SKM-1 treated with dmso at 0.1 percent for 144 hours (cell line): ENCODE results near the gene FXYD3.
"Not testable (repeated sequence)": the region's sequence is repeated elsewhere in the genome, so short reads cannot be mapped to it uniquely, and the experiment has no call there.

Source experiments
- DNase-seq: peaks from one replicate; lab custom pipeline; 2025; ENCODE audit not compliant: unreplicated experiment; lab: John Stamatoyannopoulos, UW

The FXYD3 gene

DNA sequence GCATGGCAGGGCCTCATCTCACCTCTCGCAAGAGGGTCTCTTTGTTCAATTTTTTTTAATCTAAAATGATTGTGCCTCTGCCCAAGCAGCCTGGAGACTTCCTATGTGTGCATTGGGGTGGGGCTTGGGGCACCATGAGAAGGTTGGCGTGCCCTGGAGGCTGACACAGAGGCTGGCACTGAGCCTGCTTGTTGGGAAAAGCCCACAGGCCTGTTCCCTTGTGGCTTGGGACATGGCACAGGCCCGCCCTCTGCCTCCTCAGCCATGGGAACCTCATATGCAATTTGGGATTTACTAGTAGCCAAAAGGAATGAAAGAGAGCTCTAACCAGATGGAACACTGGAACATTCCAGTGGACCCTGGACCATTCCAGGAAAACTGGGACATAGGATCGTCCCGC lies 8.0 kb downstream of the FXYD3 start:
- no peak for DNase-seq

GRCh38 chr19:35124098-35125060 lies 8.8 kb downstream of the FXYD3 start:
- DNase-seq, result peak; percentile 75

DNA sequence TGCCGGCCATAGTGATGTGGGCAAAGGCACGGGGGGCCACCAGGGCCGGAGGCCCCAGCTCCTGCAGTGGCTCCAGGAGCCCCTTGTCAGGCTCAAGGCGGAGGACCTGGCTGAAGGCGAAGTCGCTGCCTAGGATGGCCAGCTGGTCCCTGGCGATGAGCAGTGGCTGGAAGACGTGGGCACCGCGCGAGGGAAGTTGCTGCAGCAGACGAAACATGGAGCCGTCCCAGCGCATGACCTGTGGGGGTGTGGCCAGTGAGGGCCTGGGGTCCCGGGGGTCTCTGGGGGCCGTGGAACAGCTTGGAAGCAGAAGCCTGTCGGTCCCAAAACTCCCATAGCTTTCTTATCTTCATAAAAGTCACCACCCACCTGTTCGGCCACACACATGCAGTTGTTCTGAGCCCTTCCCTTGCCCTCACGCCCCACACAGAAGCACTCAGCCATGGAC lies 9.7 kb downstream of the FXYD3 start:
- no peak for DNase-seq

DNA sequence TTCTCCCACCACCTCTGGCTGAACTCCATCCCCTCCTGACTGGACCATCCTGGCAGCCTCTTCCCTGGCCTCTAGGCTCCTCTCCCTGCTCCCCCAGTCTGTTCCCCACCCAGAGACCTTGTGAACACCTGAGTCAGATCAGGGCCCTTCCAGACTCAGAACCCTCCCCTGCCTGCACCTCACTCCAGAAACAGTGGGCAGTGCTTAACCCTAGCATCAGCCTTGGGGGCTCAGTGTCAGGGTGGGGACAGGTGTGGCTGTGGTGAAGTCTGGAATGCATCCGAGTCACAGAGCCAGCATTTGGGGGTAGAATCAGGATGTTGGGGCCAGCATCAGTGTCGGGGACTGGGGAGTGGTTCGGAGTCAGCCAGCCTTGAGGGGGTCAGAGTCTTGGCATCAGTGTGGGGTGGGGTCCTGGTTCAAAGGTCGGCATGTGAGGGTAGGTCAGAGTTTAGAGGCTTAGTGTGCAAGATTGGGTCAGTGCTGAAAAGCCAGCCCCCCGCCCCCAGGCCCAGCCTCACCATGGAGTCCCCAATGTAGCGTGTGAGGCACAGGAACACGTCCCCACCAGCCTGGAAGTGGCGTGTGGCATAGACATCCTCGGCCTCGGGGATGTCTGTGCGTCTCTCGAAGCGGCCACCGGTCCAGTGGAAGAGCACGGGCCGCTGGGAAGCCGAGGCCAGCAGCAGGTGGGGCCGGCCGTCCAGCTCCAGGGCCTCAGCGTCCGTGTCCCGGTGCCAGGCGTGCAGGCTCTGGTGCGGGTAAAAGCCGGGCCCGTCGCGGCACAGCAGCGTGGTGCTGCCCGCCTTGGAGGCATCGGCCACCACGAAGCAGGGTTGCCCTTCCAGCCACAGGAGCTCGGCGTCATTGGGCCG lies 10.4 kb downstream of the FXYD3 start:
- DNase-seq, result no peak

GRCh38 chr19:35126624-35126959 lies 11.0 kb downstream of the FXYD3 start:
- DNase-seq, result no peak

GRCh38 chr19:35127871-35128270 lies 12.2 kb downstream of the FXYD3 start:
- no peak for DNase-seq

- DNase-seq, result no peak
These were observed 12.9 kb downstream of the FXYD3 start for GRCh38 chr19:35128398-35129057.

DNA sequence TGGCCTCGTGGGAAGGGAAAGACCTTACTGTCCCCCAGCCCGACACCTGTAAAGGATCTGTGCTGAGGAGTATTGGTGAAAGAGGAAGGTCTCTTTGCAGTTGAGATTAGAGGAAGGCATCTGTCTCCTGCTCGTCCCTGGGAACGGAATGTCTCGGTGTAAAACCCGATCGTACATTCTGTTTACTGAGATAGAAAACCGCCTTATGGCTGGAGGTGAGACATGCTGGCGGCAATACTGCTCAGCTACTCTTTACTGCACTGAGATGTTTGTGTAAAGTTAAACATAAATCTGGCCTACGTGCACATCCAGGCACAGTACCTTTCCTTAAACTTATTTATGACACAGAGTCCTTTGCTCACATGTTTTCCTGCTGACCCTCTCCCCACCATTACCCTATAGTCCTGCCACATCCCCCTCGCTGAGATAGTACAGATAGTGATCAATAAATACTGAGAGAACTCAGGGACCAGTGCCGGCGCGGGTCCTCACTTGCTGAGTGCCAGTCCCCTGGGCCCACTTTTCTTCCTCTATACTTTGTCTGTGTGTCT lies 14.2 kb downstream of the FXYD3 start:
- DNase-seq, result not testable (repeated sequence)

DNA sequence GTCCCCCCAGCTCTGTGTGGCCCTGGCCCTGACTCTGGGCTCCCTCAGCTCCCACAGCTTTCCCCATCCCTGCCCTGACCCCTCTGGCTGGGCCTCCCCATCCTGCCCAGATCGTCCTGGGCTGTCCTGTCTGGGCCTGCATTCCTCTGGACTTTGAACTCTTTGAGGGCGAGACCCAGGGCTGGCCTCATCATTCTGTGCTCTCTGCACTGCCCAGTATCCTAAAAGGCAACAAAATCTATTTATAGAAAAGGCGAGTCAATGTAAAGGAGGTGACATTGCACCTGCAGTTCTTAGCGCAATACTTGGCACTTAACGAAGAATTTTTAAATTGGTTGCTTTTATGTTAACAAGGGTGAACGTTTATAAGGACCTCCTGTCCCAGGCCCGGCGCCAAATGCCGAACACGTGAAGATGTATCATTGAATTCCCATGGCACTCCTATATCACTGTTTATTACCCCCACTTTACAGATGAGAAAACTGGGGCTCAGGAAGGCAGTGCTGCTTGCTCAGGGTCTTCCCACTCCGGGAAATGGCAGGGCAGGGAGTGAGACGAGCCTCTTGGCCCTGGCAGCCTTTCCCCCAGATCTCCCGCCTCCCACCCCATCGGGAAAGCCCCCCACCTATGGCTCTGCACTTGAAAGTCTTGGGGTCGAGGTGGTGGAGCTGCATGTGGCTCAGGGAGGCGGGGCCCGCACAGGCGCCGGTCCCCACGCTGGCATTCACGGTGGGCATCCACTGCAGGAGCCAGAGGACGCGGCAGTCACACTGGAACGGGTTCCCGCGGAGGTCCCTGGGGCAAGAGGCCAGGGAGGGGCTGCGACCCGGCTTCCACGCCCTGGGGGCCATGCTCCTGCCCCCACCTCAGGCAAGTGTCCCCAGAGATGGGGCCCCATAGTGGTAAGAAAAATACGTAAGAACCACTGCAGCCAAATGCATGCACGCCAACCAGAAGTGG lies 15.4 kb downstream of the FXYD3 start:
- DNase-seq, result no peak

DNA sequence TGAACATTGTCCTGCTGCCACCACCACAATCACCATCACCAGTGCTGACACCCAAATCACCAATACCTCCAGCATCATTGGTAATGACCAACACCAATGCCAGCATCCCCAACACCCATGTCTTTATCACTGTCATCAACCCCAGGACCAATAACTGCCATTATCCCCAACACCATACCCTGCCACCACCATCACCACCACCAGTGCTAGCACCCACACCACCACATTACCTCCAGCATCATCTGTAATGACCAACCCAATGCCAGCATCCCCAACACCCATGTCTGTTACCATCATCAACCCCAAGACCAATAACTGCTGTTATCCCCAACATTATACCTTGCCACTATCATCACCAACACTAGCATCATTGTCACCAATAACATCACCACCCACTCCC lies 16.6 kb downstream of the FXYD3 start:
- DNase-seq, result no peak

DNA sequence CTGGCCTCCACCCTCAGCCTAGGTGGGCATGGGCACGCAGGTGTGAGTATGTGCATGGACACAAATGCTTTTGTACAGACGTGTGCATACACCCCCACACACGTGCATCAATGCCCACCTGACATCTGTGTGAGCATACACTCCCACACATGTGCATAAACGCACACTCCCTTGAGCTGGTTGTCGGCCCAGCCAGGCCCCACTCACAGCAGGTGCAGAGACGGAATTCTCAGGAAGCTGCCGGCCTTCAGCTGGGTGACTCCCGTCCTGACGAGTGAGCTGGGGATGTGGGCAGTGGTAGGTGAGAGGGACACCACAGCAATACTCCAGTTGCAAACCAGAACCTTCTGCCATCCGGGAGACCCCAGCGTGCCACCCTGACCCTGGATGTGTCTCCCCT lies 18.2 kb downstream of the FXYD3 start:
- DNase-seq, result no peak

- DNase-seq, result no peak
These were observed 19.1 kb downstream of the FXYD3 start, which contains the start of gene LGI4 for GRCh38 chr19:35134601-35135242. Gene LGI4 (minus strand): TSS chr19:35135059. CDS start chr19:35134680, 379 bp downstream.

DNA sequence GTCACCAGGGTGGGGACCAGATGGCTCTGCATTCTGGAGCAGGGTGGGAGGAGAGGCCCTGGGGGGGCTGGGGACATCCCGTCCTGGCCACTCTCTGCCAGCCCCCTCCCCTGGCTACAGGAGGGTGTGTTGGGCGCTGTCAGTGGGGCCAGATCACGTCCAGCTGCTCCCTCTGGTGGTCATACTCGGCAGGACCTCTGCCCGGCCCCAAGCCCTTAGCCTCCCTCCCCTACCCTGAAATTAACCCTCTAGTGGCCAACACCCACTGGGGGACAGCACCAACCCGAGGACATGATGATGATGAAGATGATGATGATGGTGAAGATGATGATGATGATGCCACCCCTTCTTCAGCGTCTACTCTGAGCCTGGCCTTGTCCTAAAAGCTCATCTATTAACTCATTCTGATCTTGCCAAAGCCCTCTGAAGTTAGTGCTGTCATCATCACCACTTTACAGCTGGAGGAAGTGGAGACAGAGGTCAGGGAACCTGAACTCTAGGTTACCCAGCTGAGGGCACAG lies 19.8 kb downstream of the FXYD3 start:
- DNase-seq, result peak; percentile 64

GRCh38 chr19:35136231-35136630 lies 20.6 kb downstream of the FXYD3 start:
- DNase-seq, result no peak

DNA sequence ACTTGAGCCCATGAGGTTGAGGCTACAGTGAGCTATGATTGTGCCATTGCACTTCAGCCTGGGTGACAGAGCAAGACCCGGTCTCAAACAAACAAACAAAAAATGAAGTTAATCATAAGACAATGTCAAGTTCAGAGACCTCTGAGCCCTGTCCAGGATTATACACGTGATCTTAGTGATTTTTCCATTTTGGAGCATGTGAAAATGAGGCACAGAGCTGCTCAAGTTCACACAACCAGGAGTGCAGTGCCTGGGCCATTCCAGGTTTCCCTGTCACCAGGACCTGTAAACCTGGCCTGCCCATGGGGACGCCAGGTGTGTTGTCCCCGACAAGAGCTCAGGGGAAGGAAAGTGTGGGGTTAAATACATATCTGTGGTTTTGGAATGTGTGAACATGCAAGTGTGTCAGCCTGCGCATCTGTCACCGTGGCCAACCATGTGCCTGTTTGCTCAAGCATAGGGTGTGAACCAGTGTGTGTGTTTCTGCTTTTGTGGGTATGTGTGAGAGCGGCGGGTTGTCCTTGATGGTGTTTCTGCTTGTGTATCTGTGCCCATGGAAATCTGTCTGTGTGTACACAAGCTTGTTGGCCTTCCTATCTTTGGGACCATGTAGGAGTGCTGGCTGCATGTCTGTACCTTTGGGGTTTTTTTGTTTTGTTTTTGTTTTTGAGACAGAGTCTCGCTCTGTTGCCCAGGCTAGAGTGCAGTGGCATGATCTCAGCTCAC lies 21.5 kb downstream of the FXYD3 start:
- no peak for DNase-seq

DNA sequence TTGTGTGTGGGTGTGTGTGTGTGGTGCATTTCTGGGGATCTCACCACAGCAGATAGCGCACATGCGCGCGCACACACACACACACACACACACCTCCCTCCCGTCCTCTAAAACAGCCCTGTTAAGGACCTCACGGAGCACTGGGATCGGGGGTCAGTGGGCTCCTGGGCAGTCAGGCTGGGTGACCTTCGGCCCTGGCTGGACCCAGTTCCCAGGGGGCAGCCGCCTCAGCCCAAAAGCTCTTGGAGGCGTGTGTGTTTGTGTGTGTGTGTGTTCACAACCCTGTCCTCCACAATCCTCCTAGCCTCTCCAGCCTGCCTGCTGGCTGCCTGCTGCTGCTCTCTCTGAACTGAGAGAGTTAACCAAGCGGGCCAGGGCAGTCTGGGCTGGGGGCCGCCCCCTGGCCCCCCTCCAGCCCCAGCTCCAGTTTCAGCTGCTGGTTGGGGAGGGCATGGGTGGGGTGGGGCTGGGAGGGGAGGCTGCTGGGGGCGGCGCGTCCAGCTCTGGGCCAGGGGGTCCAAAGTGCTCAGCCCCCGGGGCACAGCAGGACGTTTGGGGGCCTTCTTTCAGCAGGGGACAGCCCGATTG lies 22.8 kb downstream of the FXYD3 start, which contains the start of gene FXYD1:
TSS of gene FXYD1 (plus strand) at position 520 of the 588 bp plus-strand sequence. CDS start 1,256 bp downstream, outside the sequence.
- no peak for DNase-seq

GRCh38 chr19:35140207-35140961 lies 24.8 kb downstream of the FXYD3 start:
- DNase-seq, result no peak
